Breast epithelium (tissue), 3 donors: ENCODE data around the gene ABHD14A.

Source experiments
- CTCF ChIP-seq, 3 donors: fragments of 450-650 bp; IDR thresholded peaks; one replicate each; pipeline ENCODE4 v1.5.1; 2016 to 2017; ENCODE audit warnings: antibody characterized with exemption in 3 of 3, mild to moderate bottlenecking in 3 of 3, moderate library complexity in 3 of 3
- POLR2A ChIP-seq: fragments of 450-650 bp; IDR thresholded peaks from one replicate; pipeline ENCODE4 v1.6.1; 2016; ENCODE audit warnings: antibody characterized with exemption, mild to moderate bottlenecking, moderate library complexity
- POLR2AphosphoS5 ChIP-seq, 3 donors: sonication (generic); formaldehyde crosslinking; IDR thresholded peaks; one replicate each; pipeline ENCODE4 v1.6.1; 2017; ENCODE audit warnings: antibody characterized with exemption in 3 of 3

GRCh38 chr3:51987568-51987967 lies 12.7 kb downstream of the ABHD14A start:
- TF ChIP-seq CTCF (IDR thresholded peaks at IDR 0.05) (no peak), POLR2A (no peak), POLR2AphosphoS5 (IDR thresholded peaks at IDR 0.05) (no peak)
